Thymus (tissue), 11 donors: ENCODE results near the gene SHROOM3. TPM values are rescaled to one million over a fixed set of nuclear protein-coding genes. Genes with fewer than 3 reads are reported as not detected.

Experiments used
- DNase-seq, 9 donors: peaks; one replicate each; pipeline ENCODE4 v3.0.0-alpha.2; 2013; ENCODE audit warnings: low spot score in 9 of 9, low read depth in 6 of 9, missing footprints in 1 of 9
- H3K27ac ChIP-seq, 2 donors: one replicate each; pipeline ENCODE4 v1.5.1; 2013; ENCODE audit warnings: control low read depth in 1 of 2, low read depth in 1 of 2, low read length in 1 of 2, mild to moderate bottlenecking in 1 of 2, moderate library complexity in 1 of 2
- H3K27me3 ChIP-seq, 2 donors: one replicate each; pipeline ENCODE4 v1.5.1; 2013; ENCODE audit warnings: low read length in 1 of 2; ENCODE audit not compliant: control insufficient read depth in 2 of 2, insufficient read depth in 1 of 2
- H3K36me3 ChIP-seq, 2 donors: one replicate each; pipeline ENCODE4 v1.5.1; 2013; ENCODE audit warnings: low read length in 1 of 2, mild to moderate bottlenecking in 1 of 2, moderate library complexity in 1 of 2; ENCODE audit not compliant: control insufficient read depth in 2 of 2, insufficient read depth in 2 of 2
- H3K4me1 ChIP-seq, 2 donors: one replicate each; pipeline ENCODE4 v1.5.1; 2013; ENCODE audit warnings: low read length in 2 of 2; ENCODE audit not compliant: control insufficient read depth in 2 of 2, insufficient read depth in 2 of 2
- H3K4me3 ChIP-seq, 2 donors: one replicate each; pipeline ENCODE4 v1.5.1; 2013; ENCODE audit warnings: low read length in 2 of 2, control low read depth in 1 of 2, mild to moderate bottlenecking in 1 of 2
- H3K9me3 ChIP-seq, 2 donors: one replicate each; pipeline ENCODE4 v1.5.1; 2013; ENCODE audit warnings: low read length in 1 of 2, mild to moderate bottlenecking in 1 of 2; ENCODE audit not compliant: control insufficient read depth in 2 of 2, insufficient read depth in 1 of 2
- WGBS: extraction: QIAGEN DNeasy Blood & Tissue Kit; methylation state at CpG from one replicate; pipeline ENCODE4 v1.1.7; 2013; 5-methylcytosine and 5-hydroxymethylcytosine counted together
- polyA plus RNA-seq: library from polyadenylated mRNA; stranded (reverse); fragments of 200-250 nt; gene quantifications from one replicate; pipeline ENCODE4 v1.2.3, GENCODE V29; 2013
- total RNA-seq: library from RNA; stranded (reverse); fragments of 120-200 nt; gene quantifications from one replicate; pipeline ENCODE4 v1.2.4, GENCODE V29; 2013
- donor health status: healthy.

SHROOM3 gene
- total and polyA plus RNA-seq, 2 donors = 1.2 to 1.7 TPM

- 79% methylated on average over 4 of the region's 4 CpGs for WGBS
Observed at GRCh38 chr4:76499461-76499860, 64.4 kb downstream of the SHROOM3 start.

GRCh38 chr4:76502886-76503285 lies 67.9 kb downstream of the SHROOM3 start:
- Histone ChIP-seq H3K27me3 (no peaks in the 10 kb centered on the region), H3K4me1 (no peaks in the 10 kb centered on the region), H3K4me3 (no peak overlapping the region), H3K9me3 (no peaks in the 10 kb centered on the region), H3K36me3 (no peaks in the 10 kb centered on the region), H3K27ac (no peak overlapping the region)
- no peak for DNase-seq
- 91% methylated on average over 1 of the region's 1 CpG for WGBS

More at GRCh38 chr4:76499461-76499860, 64.4 kb downstream of the SHROOM3 start:
- Histone ChIP-seq H3K36me3 (no peaks in the 10 kb centered on the region), H3K27me3 (no peaks in the 10 kb centered on the region), H3K4me3 (no peak overlapping the region), H3K27ac (no peak overlapping the region), H3K9me3 (no peaks in the 10 kb centered on the region), H3K4me1 (no peaks in the 10 kb centered on the region)
- DNase-seq = no peak

- WGBS = 78% methylated on average over 2 of the region's 2 CpGs
- peak in 8 of 9 donors; percentile 12 to 57 (median 19) for DNase-seq
- Histone ChIP-seq H3K9me3 (no peaks in the 10 kb centered on the region), H3K27me3 (no peaks in the 10 kb centered on the region), H3K27ac (no peak overlapping the region), H3K4me1 (no peaks in the 10 kb centered on the region), H3K4me3 (no peak overlapping the region), H3K36me3 (no peaks in the 10 kb centered on the region)
Observed at GRCh38 chr4:76504613-76505465, 69.8 kb downstream of the SHROOM3 start.

DNA sequence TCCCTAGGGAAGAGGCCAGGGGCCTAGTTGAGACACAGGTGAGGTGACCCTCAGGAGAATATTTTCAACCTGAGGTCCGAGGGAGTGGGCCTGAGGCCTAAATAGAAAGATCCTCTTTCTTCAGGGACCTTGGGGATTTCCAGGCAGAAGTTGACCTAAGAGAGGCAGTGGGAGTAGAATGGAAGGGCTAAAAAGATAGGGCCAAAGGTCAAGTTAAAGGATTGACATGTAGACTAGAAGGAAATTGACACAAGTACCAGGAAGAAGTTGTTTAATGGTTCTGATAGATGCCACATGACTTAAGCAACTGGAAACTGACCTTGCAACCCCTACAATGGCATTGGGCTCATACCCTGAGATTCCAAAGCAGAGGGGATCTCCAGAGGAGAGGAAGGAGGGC lies 76.9 kb downstream of the SHROOM3 start:
- Histone ChIP-seq H3K4me3 (no peak overlapping the region), H3K4me1 (no peaks in the 10 kb centered on the region), H3K9me3 (no peaks in the 10 kb centered on the region), H3K27me3 (no peaks in the 10 kb centered on the region), H3K27ac (no peak overlapping the region), H3K36me3 (no peaks in the 10 kb centered on the region)
- no peak for DNase-seq
- WGBS = 94% methylated on average over 1 of the region's 1 CpG

DNA sequence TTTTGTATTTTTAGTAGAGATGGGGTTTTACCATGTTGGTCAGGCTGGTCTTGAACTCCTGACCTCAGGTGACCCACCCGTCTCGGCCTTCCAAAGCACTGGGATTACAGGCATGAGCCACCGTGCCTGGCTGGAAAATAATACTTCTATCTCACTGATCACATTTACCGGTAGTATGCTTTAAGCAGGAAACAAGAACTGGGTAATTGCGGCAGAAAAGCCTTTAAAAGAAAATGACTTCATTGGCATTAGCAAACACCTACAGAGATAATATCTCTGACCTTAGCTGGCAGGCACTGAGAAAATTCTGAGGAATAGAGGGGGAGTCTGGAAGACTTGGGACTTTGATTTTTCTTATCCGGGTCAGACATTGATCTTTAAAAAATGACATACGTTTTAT lies 78.5 kb downstream of the SHROOM3 start:
- no peaks in the 10 kb centered on the region for H3K4me1 ChIP-seq
- H3K36me3 ChIP-seq = no peaks in the 10 kb centered on the region
- WGBS = 80% methylated on average over 7 of the region's 7 CpGs
- no peak overlapping the region for H3K27ac ChIP-seq
- no peak overlapping the region for H3K4me3 ChIP-seq
- no peaks in the 10 kb centered on the region for H3K9me3 ChIP-seq
- no peak for DNase-seq
- H3K27me3 ChIP-seq = no peaks in the 10 kb centered on the region

DNA sequence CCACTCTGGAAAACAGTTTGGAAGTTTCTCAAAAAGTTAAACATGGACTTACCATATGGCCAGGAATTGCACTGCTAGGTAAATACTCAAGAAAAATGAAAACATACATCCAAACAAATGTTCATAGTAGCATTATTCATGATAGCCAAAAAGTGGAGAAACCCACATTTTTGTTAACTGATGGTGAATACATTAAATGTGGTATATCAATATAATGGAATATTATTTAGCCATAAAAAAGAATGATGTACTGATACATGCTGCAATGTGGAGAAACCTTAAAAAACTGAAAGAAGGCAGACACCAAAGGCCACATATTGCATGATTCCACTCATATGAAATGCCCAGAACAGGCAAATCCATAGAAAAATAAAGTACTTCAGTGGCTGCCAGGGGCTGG lies 79.1 kb downstream of the SHROOM3 start:
- Histone ChIP-seq H3K36me3 (no peaks in the 10 kb centered on the region), H3K9me3 (no peaks in the 10 kb centered on the region), H3K27ac (no peak overlapping the region), H3K27me3 (no peaks in the 10 kb centered on the region), H3K4me3 (no peak overlapping the region), H3K4me1 (no peaks in the 10 kb centered on the region)
- no peak for DNase-seq

DNA sequence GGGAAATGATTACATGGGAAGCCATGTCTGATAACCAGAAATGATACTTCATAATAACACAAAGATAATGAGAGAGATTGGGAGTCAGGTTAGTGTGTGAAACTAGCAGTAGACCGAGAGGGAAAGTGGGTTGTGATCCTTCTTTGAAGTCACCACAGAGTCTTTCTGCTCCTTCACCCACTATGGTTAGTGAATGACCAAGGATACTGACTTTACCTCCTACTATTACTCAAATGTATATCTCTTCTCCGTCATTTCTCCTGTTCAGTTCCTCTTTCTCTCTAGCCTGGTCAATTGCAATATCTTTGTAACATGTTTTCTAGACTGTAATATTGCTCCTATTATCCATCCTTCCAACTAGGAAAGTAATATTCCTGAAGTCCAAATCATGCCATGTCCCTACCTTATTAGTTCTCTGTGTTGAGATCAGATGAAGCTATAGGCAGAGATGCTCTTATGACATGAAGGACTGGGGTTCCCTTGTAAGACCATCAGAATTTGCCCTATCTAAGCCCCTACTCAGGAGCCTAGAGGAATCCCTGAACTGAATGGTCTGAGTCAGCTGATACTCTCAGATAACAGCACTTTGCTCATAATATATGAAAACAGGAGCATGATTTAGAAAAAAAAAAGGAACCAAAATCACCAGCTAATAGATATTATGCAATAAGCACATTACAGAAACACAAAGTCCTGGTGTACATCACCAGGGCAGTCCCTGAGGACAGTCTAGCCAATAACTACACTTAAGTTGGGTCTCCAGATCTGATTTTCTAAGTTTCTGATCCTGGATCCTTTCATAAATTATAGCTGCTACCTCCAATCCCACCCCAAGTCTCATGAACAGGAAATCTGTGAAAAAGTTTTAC lies 81.2 kb downstream of the SHROOM3 start:
- H3K9me3 ChIP-seq = no peaks in the 10 kb centered on the region
- H3K27ac ChIP-seq = no peak overlapping the region
- H3K4me3 ChIP-seq = no peak overlapping the region
- H3K36me3 ChIP-seq = no peaks in the 10 kb centered on the region
- no peak for DNase-seq
- H3K27me3 ChIP-seq = no peaks in the 10 kb centered on the region
- no peaks in the 10 kb centered on the region for H3K4me1 ChIP-seq
- WGBS = 88% methylated on average over 2 of the region's 2 CpGs

DNA sequence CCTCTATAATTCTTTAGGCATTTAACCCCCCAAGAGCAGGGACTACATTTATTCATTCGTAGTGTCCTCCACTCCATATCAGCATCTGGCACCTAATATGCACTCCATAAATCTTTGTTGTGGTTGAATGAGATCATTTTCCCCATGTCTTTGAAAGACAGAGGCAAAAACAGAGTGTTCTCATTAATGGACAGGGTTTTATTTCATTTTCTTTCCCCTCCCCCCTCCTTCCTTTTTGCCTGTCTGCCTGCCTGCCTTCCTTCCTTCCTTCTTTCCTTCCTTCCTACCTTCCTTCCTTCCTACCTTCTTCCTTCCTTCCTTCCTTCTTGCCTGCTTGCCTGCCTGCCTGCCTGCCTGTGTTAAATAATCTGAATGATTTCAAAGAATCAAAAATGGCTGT lies 83.2 kb downstream of the SHROOM3 start:
- Histone ChIP-seq H3K27ac (no peak overlapping the region), H3K36me3 (no peaks in the 10 kb centered on the region), H3K27me3 (no peaks in the 10 kb centered on the region), H3K9me3 (no peaks in the 10 kb centered on the region), H3K4me3 (no peak overlapping the region), H3K4me1 (no peaks in the 10 kb centered on the region)
- no peak for DNase-seq
- 42% methylated on average over 1 of the region's 1 CpG for WGBS

- Histone ChIP-seq H3K27me3 (no peaks in the 10 kb centered on the region), H3K9me3 (no peaks in the 10 kb centered on the region), H3K27ac (no peak overlapping the region), H3K4me1 (no peaks in the 10 kb centered on the region), H3K4me3 (no peak overlapping the region), H3K36me3 (no peaks in the 10 kb centered on the region)
- no peak for DNase-seq
- WGBS = 91% methylated on average over 6 of the region's 6 CpGs
Observed at GRCh38 chr4:76523593-76523992, 88.6 kb downstream of the SHROOM3 start.
